Measurements from ENCODE around the gene NUDT16L1. TPM values are rescaled to one million over a fixed set of nuclear protein-coding genes. Genes with fewer than 3 reads are reported as not detected.

NUDT16L1 gene
- total RNA-seq, 2 experiments from 2014 or later: 22.3 to 25.6 TPM

GRCh38 chr16:4689864-4690704 is 3.3 kb upstream of the NUDT16L1 start:
- no peak for ATAC-seq
- CTCF ChIA-PET: interaction anchor here (1.6 kb wide), 1 partner anchor 7 kb away, joined by 6 read pairs; no protein-coding TSS in a partner anchor
- Mint-ChIP-seq H3K9me3 (no peaks in the 10 kb centered on the region), H3K4me3 (no peak overlapping the region), H3K4me1 (ENCODE audit: low read depth) (peaks cover 10% of the 10 kb centered on the region), H3K27me3 (no peaks in the 10 kb centered on the region), H3K36me3 (ENCODE audit: low read depth) (no peaks in the 10 kb centered on the region), H3K27ac (no peak overlapping the region)
- POLR2A ChIA-PET: no interaction called here
- no peak for DNase-seq
- no peak for TF ChIP-seq CTCF (IDR thresholded peaks at IDR 0.05)
- intact Hi-C loops (cut with micrococcal nuclease): no loop called here

- DNase-seq (no peak), ATAC-seq (no peak)
- no peaks in the 10 kb centered on the region for H3K9me3 Mint-ChIP-seq
- H3K4me1 Mint-ChIP-seq (ENCODE audit: low read depth): peaks cover 16% of the 10 kb centered on the region
- ChIA-PET CTCF (interaction anchor here (1.6 kb wide), 1 partner anchor 8 kb away, joined by 6 read pairs; no protein-coding TSS in a partner anchor), POLR2A (interaction anchor here (0.7 to 2.0 kb wide), 5 partner anchors 9 to 31 kb away, joined by 3 to 4 read pairs (median 3); no protein-coding TSS in a partner anchor)
- no peak overlapping the region for H3K27ac Mint-ChIP-seq
- H3K36me3 Mint-ChIP-seq (ENCODE audit: low read depth): no peaks in the 10 kb centered on the region
- H3K4me3 Mint-ChIP-seq: no peak overlapping the region
- no peak for TF ChIP-seq CTCF (IDR thresholded peaks at IDR 0.05)
- no peaks in the 10 kb centered on the region for H3K27me3 Mint-ChIP-seq
- intact Hi-C loops (cut with micrococcal nuclease): no loop called here
Measured at GRCh38 chr16:4690946-4691665, 2.3 kb upstream of the NUDT16L1 start.

- Mint-ChIP-seq H3K4me1 (ENCODE audit: low read depth) (peaks cover 16% of the 10 kb centered on the region), H3K36me3 (ENCODE audit: low read depth) (no peaks in the 10 kb centered on the region), H3K4me3 (peak overlapping the region; percentile 79), H3K27ac (peak overlapping the region; percentile 70), H3K9me3 (no peaks in the 10 kb centered on the region), H3K27me3 (no peaks in the 10 kb centered on the region)
- POLR2A ChIA-PET: interaction anchor here (0.6 to 2.0 kb wide), 10 partner anchors 8 to 76 kb away, joined by 3 to 4 read pairs (median 4); partner anchors contain the start of gene UBALD1
- DNase-seq: no peak
- no peak for ATAC-seq
- TF ChIP-seq CTCF (IDR thresholded peaks at IDR 0.05): no peak
- CTCF ChIA-PET: interaction anchor here (1.4 to 1.6 kb wide), 2 partner anchors 9 kb away, joined by 6 read pairs; no protein-coding TSS in a partner anchor
- intact Hi-C loops (cut with micrococcal nuclease): no loop called here
Measured at GRCh38 chr16:4691666-4692412, 1.5 kb upstream of the NUDT16L1 start.

- no peak for TF ChIP-seq CTCF (IDR thresholded peaks at IDR 0.05)
- Mint-ChIP-seq H3K27ac (peak overlapping the region; percentile 83), H3K9me3 (no peaks in the 10 kb centered on the region), H3K4me3 (peak overlapping the region; percentile 79), H3K36me3 (ENCODE audit: low read depth) (no peaks in the 10 kb centered on the region), H3K4me1 (ENCODE audit: low read depth) (peaks cover 16% of the 10 kb centered on the region), H3K27me3 (no peaks in the 10 kb centered on the region)
- ChIA-PET POLR2A (interaction anchor here (0.6 to 2.0 kb wide), 12 partner anchors 8 to 80 kb away, joined by 3 to 8 read pairs (median 4); partner anchors contain the start of genes ANKS3, DNAAF8 and UBALD1), CTCF (interaction anchor here (1.0 to 1.4 kb wide), 2 partner anchors 10 to 76 kb away, joined by 3 to 6 read pairs; no protein-coding TSS in a partner anchor)
- DNase-seq: peak; percentile 19
- intact Hi-C loops (cut with micrococcal nuclease): no loop called here
- peak; percentile 11 for ATAC-seq
Measured at GRCh38 chr16:4692460-4693295, 684 bp upstream of the NUDT16L1 start.

All from activated CD8-positive, alpha-beta T cell treated with anti-CD3 and anti-CD28 coated beads for 36 hours (primary cell).